IMR-90 (cell line): ENCODE data around the gene CLC. TPM values are rescaled to one million over a fixed set of nuclear protein-coding genes. Genes with fewer than 3 reads are reported as not detected.
"Not testable (repeated sequence)": the region's sequence is repeated elsewhere in the genome, so short reads cannot be mapped to it uniquely, and the experiment has no call there.

Experiments
- ATAC-seq: fragments of 200-7000 bp; cut with Tn5 transposase; 2 replicates; pipeline ENCODE4 v1.9.1; 2020; ENCODE audit warnings: low read depth, mild to moderate bottlenecking, moderate library complexity
- BruUV-seq: library from RNA; stranded (reverse); fragments of 400-500 nt; replicated peaks from 2 replicates; lab custom pipeline; 2021; lab: Mats Ljungman, UMichigan
- CTCF ChIA-PET: fragments of 300-600 bp; formaldehyde crosslinking; extraction: SDS; loops from one replicate; lab custom pipeline; 2021; ENCODE audit warnings: antibody characterized with exemption; lab: Yijun Ruan, JAX
- POLR2A ChIA-PET: fragments of 300-600 bp; sonication (Branson Sonifier 250); formaldehyde crosslinking; loops from one replicate; lab custom pipeline; 2022; ENCODE audit warnings: antibody characterized with exemption; ENCODE audit not compliant: unreplicated experiment; lab: Charles Lee
- DNase-seq: peaks from one replicate; pipeline ENCODE4 v3.0.0; 2013
- H2AFZ ChIP-seq: replicated peaks from 2 replicates; pipeline ENCODE3; 2013; ENCODE audit warnings: low read length, mild to moderate bottlenecking; ENCODE audit not compliant: poor library complexity
- H2AK5ac ChIP-seq: 2 replicates; pipeline ENCODE4 v1.6.1; 2013; ENCODE audit warnings: low read depth, low read length, inconsistent platforms
- H2AK9ac ChIP-seq: replicated peaks from 2 replicates; pipeline ENCODE3; 2013; ENCODE audit warnings: mild to moderate bottlenecking, low read depth, low read length, moderate library complexity; ENCODE audit not compliant: poor library complexity
- H2BK120ac ChIP-seq: 2 replicates; pipeline ENCODE4 v1.6.1; 2013; ENCODE audit warnings: low read depth, low read length, inconsistent platforms
- H2BK15ac ChIP-seq: 3 replicates; pipeline ENCODE4 v1.6.1; 2013; ENCODE audit warnings: low read depth, low read length, inconsistent platforms
- H2BK20ac ChIP-seq: 2 replicates; pipeline ENCODE4 v1.6.1; 2013; ENCODE audit warnings: low read depth, mild to moderate bottlenecking, inconsistent platforms, low read length, moderate library complexity
- H2BK5ac ChIP-seq: 2 replicates; pipeline ENCODE4 v1.6.1; 2013; ENCODE audit warnings: mild to moderate bottlenecking, low read depth, low read length, inconsistent platforms; ENCODE audit not compliant: poor library complexity, severe bottlenecking
- H3K14ac ChIP-seq: replicated peaks from 2 replicates; pipeline ENCODE4 v1.6.1; 2013; ENCODE audit warnings: low read depth, low read length, inconsistent platforms
- H3K18ac ChIP-seq: 2 replicates; pipeline ENCODE4 v1.6.1; 2013; ENCODE audit warnings: low read depth, low read length, control low read depth
- H3K23ac ChIP-seq: 2 replicates; pipeline ENCODE4 v1.6.1; 2013; ENCODE audit warnings: low read depth, low read length, inconsistent platforms
- H3K27ac ChIP-seq: 2 replicates; pipeline ENCODE4 v1.5.1; 2013; ENCODE audit warnings: mild to moderate bottlenecking, control low read depth, low read length; ENCODE audit not compliant: insufficient read depth
- H3K27me3 ChIP-seq: 2 replicates; pipeline ENCODE4 v1.6.1; 2013; ENCODE audit warnings: low read length; ENCODE audit not compliant: control insufficient read depth, insufficient read depth
- H3K36me3 ChIP-seq: 2 replicates; pipeline ENCODE4 v1.6.1; 2013; ENCODE audit warnings: low read length, mixed read lengths; ENCODE audit not compliant: control insufficient read depth, insufficient read depth
- H3K4ac ChIP-seq: 2 replicates; pipeline ENCODE4 v1.6.1; 2013; ENCODE audit warnings: low read depth, low read length, inconsistent platforms
- H3K4me1 ChIP-seq: 2 replicates; pipeline ENCODE4 v1.6.1; 2013; ENCODE audit warnings: low read length, mixed read lengths; ENCODE audit not compliant: control insufficient read depth, insufficient read depth
- H3K4me2 ChIP-seq: 2 replicates; pipeline ENCODE4 v1.6.1; 2013; ENCODE audit warnings: low read depth, mild to moderate bottlenecking, control low read depth, low read length, moderate library complexity
- H3K4me3 ChIP-seq: 2 replicates; pipeline ENCODE4 v1.5.1; 2013; ENCODE audit warnings: low read depth, mild to moderate bottlenecking, control low read depth, low read length, moderate library complexity; ENCODE audit not compliant: insufficient read depth
- H3K56ac ChIP-seq: 2 replicates; pipeline ENCODE4 v1.6.1; 2013; ENCODE audit warnings: low read length, inconsistent platforms; ENCODE audit not compliant: insufficient read depth; ENCODE audit errors: extremely low read depth
- H3K79me1 ChIP-seq, 2 experiments: 2 replicates each; pipeline ENCODE4 v1.6.1; 2013; ENCODE audit warnings: low read length in 2 of 2, inconsistent platforms in 1 of 2, low read depth in 1 of 2
- H3K9ac ChIP-seq: 2 replicates; pipeline ENCODE4 v1.6.1; 2013; ENCODE audit warnings: low read depth, low read length, control low read depth
- H3K9me1 ChIP-seq: 2 replicates; pipeline ENCODE4 v1.6.1; 2013; ENCODE audit warnings: low read length, inconsistent platforms; ENCODE audit not compliant: insufficient read depth
- H3K9me3 ChIP-seq: 2 replicates; pipeline ENCODE4 v1.6.1; 2013; ENCODE audit warnings: low read length; ENCODE audit not compliant: control insufficient read depth, insufficient read depth
- H4K20me1 ChIP-seq: 2 replicates; pipeline ENCODE4 v1.6.1; 2013; ENCODE audit warnings: low read length, inconsistent platforms; ENCODE audit not compliant: insufficient read depth
- H4K5ac ChIP-seq: 2 replicates; pipeline ENCODE4 v1.6.1; 2013; ENCODE audit warnings: mild to moderate bottlenecking, low read depth, low read length, control low read depth
- H4K8ac ChIP-seq, 2 experiments: 2 replicates each; pipeline ENCODE4 v1.6.1; 2013; ENCODE audit warnings: low read depth in 2 of 2, low read length in 2 of 2, control low read depth in 1 of 2, inconsistent platforms in 1 of 2
- H4K91ac ChIP-seq: 2 replicates; pipeline ENCODE4 v1.6.1; 2013; ENCODE audit warnings: low read depth, low read length, inconsistent platforms; ENCODE audit not compliant: insufficient read depth
- WGBS, 2 experiments: methylation state at CpG; one replicate each; pipeline versions ENCODE4 v1.1.5 to v1.1.7; 2013; ENCODE audit warnings: missing lambda C conversion rate in 2 of 2; ENCODE audit not compliant: insufficient read length in 1 of 2; ENCODE audit errors: extremely low coverage in 2 of 2; 5-methylcytosine and 5-hydroxymethylcytosine counted together
- dilution Hi-C: fragments of 300-500 bp; cut with HindIII; formaldehyde crosslinking; loops from one replicate; pipeline ENCODE4 v1.14.3; 2018; ENCODE audit warnings: low sequenced_read_pairs; ENCODE audit not compliant: unreplicated experiment
- in situ Hi-C: fragments of 300-500 bp; cut with MboI; formaldehyde crosslinking; loops from 3 replicates; pipeline ENCODE4 v1.14.3; 2019; ENCODE audit warnings: low sequenced_read_pairs, inconsistent platforms, mixed read lengths
- intact Hi-C: fragments of 100-400 bp; cut with micrococcal nuclease; formaldehyde crosslinking; loops from 2 replicates; pipeline ENCODE4 v1.10.0; 2022
- polyA plus RNA-seq, 3 experiments: library from polyadenylated mRNA; depleted of rRNA; stranded (reverse); fragments of >200 nt; gene quantifications; 2 replicates each; pipeline ENCODE4 v1.2.3, GENCODE V29; 2012; ENCODE audit warnings: low replicate concordance in 1 of 3
- total RNA-seq: library from RNA; depleted of rRNA; stranded (reverse); fragments of >200 nt; gene quantifications from 2 replicates; pipeline ENCODE4 v1.2.3, GENCODE V29; 2012

CLC gene
- total and polyA plus RNA-seq, 2 of the 4 experiments (the other 2 are of a cell fraction): not detected

GRCh38 chr19:39761851-39762250, 24.0 kb upstream of the CLC start:
- H3K79me1 ChIP-seq, H3K27me3 ChIP-seq, H2AFZ ChIP-seq, H3K14ac ChIP-seq, H3K36me3 ChIP-seq, intact Hi-C loops, in situ Hi-C loops, H4K91ac ChIP-seq, H4K8ac ChIP-seq, H3K9me1 ChIP-seq, H3K27ac ChIP-seq, H4K5ac ChIP-seq, H2AK9ac ChIP-seq, H2AK5ac ChIP-seq, H3K4ac ChIP-seq, H3K4me3 ChIP-seq, POLR2A ChIA-PET, H3K4me2 ChIP-seq, H3K9me3 ChIP-seq, dilution Hi-C loops, H3K4me1 ChIP-seq, H4K20me1 ChIP-seq, BruUV-seq, H3K9ac ChIP-seq, ATAC-seq, CTCF ChIA-PET, H2BK20ac ChIP-seq, H3K18ac ChIP-seq, H2BK5ac ChIP-seq, H2BK15ac ChIP-seq, DNase-seq, H3K56ac ChIP-seq, H2BK120ac ChIP-seq, H3K23ac ChIP-seq: not testable (repeated sequence)
- no CpG with 5 or more reads among the region's 1 CpG for WGBS, 2 experiments
